ENCODE measurements around the gene ZNF568.

DNA sequence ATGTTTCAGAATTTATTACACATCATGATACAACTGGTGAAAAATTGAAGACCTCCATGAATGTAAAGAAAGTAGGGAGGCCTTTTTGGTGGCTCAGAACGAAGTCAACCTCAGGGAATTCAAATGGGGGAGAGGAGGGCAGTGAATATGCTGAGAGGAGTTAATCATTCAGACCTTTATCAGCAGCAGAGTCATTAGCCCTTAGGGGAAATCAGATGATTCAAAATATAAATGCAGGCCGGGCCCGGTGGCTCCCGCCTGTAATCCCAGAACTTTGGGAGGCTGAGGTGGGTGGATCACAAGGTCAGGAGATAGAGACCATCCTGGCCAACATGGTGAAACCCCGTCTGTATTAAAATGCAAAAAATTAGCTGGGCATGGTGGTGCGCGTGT, 81.7 kb downstream of the ZNF568 start:
- TF ChIP-seq CTCF (conservative IDR thresholded peaks at IDR 0.05 in 1 of 2, IDR thresholded peaks at IDR 0.05 in 1 of 2; ENCODE audit: extremely low read depth in 1 of 2, insufficient read depth in 1 of 2, low read depth in 1 of 2, low read length in 2 of 2) (no peak), EZH2 (IDR thresholded peaks at IDR 0.05; ENCODE audit: borderline replicate concordance, low read length) (no peak)

Data from mammary epithelial cell (primary cell).